HEK293T (cell line): Measurements from ENCODE around the gene NADSYN1.

Experiments used
- BHLHE40 ChIP-seq: fragments of 450-650 bp; IDR thresholded peaks from 2 replicates; pipeline ENCODE4 v1.6.1; 2016; ENCODE audit warnings: mild to moderate bottlenecking, moderate library complexity, borderline replicate concordance
- FOXK2 ChIP-seq: fragments of 450-650 bp; IDR thresholded peaks from 2 replicates; pipeline ENCODE4 v1.6.1; 2016; ENCODE audit warnings: mild to moderate bottlenecking
- FOXM1 ChIP-seq: fragments of 450-650 bp; IDR thresholded peaks from 2 replicates; pipeline ENCODE4 v1.6.1; 2017; ENCODE audit warnings: mild to moderate bottlenecking, borderline replicate concordance
- HDGF ChIP-seq: fragments of 450-650 bp; IDR thresholded peaks from 2 replicates; pipeline ENCODE4 v1.6.1; 2017; ENCODE audit warnings: antibody characterized with exemption, borderline replicate concordance
- SP1 ChIP-seq: fragments of 450-650 bp; IDR thresholded peaks from 2 replicates; pipeline ENCODE4 v1.6.1; 2017
- SUZ12 ChIP-seq: fragments of 450-650 bp; IDR thresholded peaks from 2 replicates; pipeline ENCODE4 v1.6.1; 2016; ENCODE audit warnings: mild to moderate bottlenecking
- ZNF384 ChIP-seq: fragments of 450-650 bp; IDR thresholded peaks from 2 replicates; pipeline ENCODE4 v1.6.1; 2016

- TF ChIP-seq SUZ12 (no peak), ZNF384 (no peak), FOXK2 (no peak), BHLHE40 (no peak), HDGF (no peak), FOXM1 (no peak), SP1 (no peak)
Measured at GRCh38 chr11:71474771-71475483, 21.9 kb downstream of the NADSYN1 start.
